Stomach (tissue), 4 donors: Measurements from ENCODE around the gene CHRNA5.

Source experiments
- EP300 ChIP-seq: sonication (generic); formaldehyde crosslinking; IDR thresholded peaks from one replicate; pipeline ENCODE4 v1.6.1; 2017; ENCODE audit warnings: antibody characterized with exemption
- POLR2A ChIP-seq, 4 donors: fragments of 450-650 bp; IDR thresholded peaks; one replicate each; pipeline ENCODE4 v1.6.1; 2016; ENCODE audit warnings: antibody characterized with exemption in 4 of 4, control low read depth in 2 of 4, mild to moderate bottlenecking in 1 of 4, moderate library complexity in 1 of 4
- POLR2AphosphoS5 ChIP-seq, 3 donors: sonication (generic); formaldehyde crosslinking; IDR thresholded peaks; one replicate each; pipeline ENCODE4 v1.6.1; 2016; ENCODE audit warnings: antibody characterized with exemption in 3 of 3
- TF ChIP-seq, protein P1 (sequence below), 7 experiments: fragments of 450-650 bp in 4 of 7; fragments of 200-600 bp in 3 of 7; sonication (generic) in 3 of 7; IDR thresholded peaks; one replicate each; pipeline ENCODE4 v1.5.1; 2016 to 2019; ENCODE audit warnings: antibody characterized with exemption in 7 of 7, control low read depth in 2 of 7, mild to moderate bottlenecking in 1 of 7

DNA sequence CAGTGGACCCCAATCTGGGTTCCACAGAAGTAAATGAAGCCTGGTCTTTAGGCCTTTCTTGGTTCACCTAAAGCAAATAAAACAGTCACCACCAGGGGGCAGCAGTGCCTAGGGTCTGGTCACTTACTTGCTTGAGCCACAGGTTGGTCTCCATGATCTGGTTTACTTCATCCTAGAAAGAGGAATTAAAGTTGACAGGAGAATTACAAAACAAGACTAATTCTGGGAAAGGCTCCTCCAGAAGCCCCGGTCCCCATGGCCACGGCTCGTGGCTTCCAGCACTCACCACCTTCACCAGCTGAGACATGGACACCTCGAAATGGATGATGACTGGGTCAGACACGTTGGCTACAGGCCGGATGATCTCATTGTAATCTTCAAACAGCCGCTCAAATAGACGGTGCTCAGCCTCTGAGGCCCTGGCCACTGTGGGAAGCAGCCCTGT, 53.2 kb downstream of the CHRNA5 start:
- TF ChIP-seq POLR2A (IDR thresholded peaks at IDR 0.05) (no peak), POLR2AphosphoS5 (IDR thresholded peaks at IDR 0.05) (peak; percentile 60 to 83 (median 66)), EP300 (peak; percentile 61)
- TF ChIP-seq, protein P1, sequence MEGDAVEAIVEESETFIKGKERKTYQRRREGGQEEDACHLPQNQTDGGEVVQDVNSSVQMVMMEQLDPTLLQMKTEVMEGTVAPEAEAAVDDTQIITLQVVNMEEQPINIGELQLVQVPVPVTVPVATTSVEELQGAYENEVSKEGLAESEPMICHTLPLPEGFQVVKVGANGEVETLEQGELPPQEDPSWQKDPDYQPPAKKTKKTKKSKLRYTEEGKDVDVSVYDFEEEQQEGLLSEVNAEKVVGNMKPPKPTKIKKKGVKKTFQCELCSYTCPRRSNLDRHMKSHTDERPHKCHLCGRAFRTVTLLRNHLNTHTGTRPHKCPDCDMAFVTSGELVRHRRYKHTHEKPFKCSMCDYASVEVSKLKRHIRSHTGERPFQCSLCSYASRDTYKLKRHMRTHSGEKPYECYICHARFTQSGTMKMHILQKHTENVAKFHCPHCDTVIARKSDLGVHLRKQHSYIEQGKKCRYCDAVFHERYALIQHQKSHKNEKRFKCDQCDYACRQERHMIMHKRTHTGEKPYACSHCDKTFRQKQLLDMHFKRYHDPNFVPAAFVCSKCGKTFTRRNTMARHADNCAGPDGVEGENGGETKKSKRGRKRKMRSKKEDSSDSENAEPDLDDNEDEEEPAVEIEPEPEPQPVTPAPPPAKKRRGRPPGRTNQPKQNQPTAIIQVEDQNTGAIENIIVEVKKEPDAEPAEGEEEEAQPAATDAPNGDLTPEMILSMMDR (IDR thresholded peaks at IDR 0.05): peak in 5 of 7 experiments; percentile 44 to 94 (median 79)
